HG03571 (cell line): ENCODE results near the gene TOLLIP.

Source experiments
- ATAC-seq: cut with Tn5 transposase; IDR thresholded peaks from one replicate; pipeline ENCODE4 v1.9.1; 2021; ENCODE audit not compliant: unreplicated experiment

Gene TOLLIP

GRCh38 chr11:1317993-1318392 lies 8.6 kb upstream of the TOLLIP start:
- ATAC-seq = no peak

GRCh38 chr11:1317432-1317831 lies 8.0 kb upstream of the TOLLIP start:
- no peak for ATAC-seq

- no peak for ATAC-seq
Measured at GRCh38 chr11:1310772-1311468, 1.5 kb upstream of the TOLLIP start.

GRCh38 chr11:1310318-1310687 lies 871 bp upstream of the TOLLIP start:
- no peak for ATAC-seq

GRCh38 chr11:1308743-1309497 lies 512 bp downstream of the TOLLIP start:
- peak; percentile 42 for ATAC-seq

- ATAC-seq = no peak
Measured at GRCh38 chr11:1307998-1308742, 1.3 kb downstream of the TOLLIP start.

GRCh38 chr11:1307163-1307870 lies 2.1 kb downstream of the TOLLIP start:
- no peak for ATAC-seq

- no peak for ATAC-seq
Measured at GRCh38 chr11:1306186-1307162, 3.0 kb downstream of the TOLLIP start.

GRCh38 chr11:1305501-1306056 lies 3.9 kb downstream of the TOLLIP start:
- ATAC-seq = no peak

GRCh38 chr11:1305063-1305495 lies 4.4 kb downstream of the TOLLIP start:
- no peak for ATAC-seq

GRCh38 chr11:1304380-1304779 lies 5.1 kb downstream of the TOLLIP start:
- no peak for ATAC-seq

- no peak for ATAC-seq
Measured at GRCh38 chr11:1303973-1304372, 5.5 kb downstream of the TOLLIP start.

- ATAC-seq = no peak
Measured at GRCh38 chr11:1303126-1303821, 6.2 kb downstream of the TOLLIP start.

GRCh38 chr11:1302461-1303125 lies 6.8 kb downstream of the TOLLIP start:
- no peak for ATAC-seq

GRCh38 chr11:1302041-1302460 lies 7.4 kb downstream of the TOLLIP start:
- no peak for ATAC-seq

GRCh38 chr11:1301220-1302000 lies 8.0 kb downstream of the TOLLIP start:
- ATAC-seq = no peak

GRCh38 chr11:1300569-1301187 lies 8.8 kb downstream of the TOLLIP start:
- no peak for ATAC-seq
